BJ (cell line): Measurements from ENCODE around the gene UCK2. TPM values are rescaled to one million over a fixed set of nuclear protein-coding genes. Genes with fewer than 3 reads are reported as not detected.

Source experiments
- CTCF ChIA-PET: fragments of 350-600 bp; formaldehyde crosslinking; extraction: SDS; loops from one replicate; lab custom pipeline; 2021; ENCODE audit warnings: antibody characterized with exemption, inconsistent platforms; lab: Yijun Ruan, JAX
- POLR2A ChIA-PET: fragments of 300-600 bp; sonication (Branson Sonifier 250); formaldehyde crosslinking; extraction: SDS; loops from one replicate; lab custom pipeline; 2021; ENCODE audit warnings: antibody characterized with exemption; lab: Charles Lee
- DNase-seq: peaks from one replicate; pipeline ENCODE4 v3.0.0-alpha.2; 2011; ENCODE audit warnings: low read depth
- H3K27me3 ChIP-seq: 2 replicates; pipeline ENCODE4 v1.6.0; 2011; ENCODE audit warnings: low read length; ENCODE audit not compliant: control insufficient read depth, insufficient read depth
- H3K36me3 ChIP-seq: 2 replicates; pipeline ENCODE4 v1.5.1; 2011; ENCODE audit warnings: low read length; ENCODE audit not compliant: control insufficient read depth, insufficient read depth
- H3K4me3 ChIP-seq: 2 replicates; pipeline ENCODE4 v1.5.1; 2011; ENCODE audit warnings: low read depth, mild to moderate bottlenecking, control low read depth, low read length
- CTCF ChIP-seq: IDR thresholded peaks from 2 replicates; pipeline ENCODE4 v1.5.1; 2011; ENCODE audit warnings: low read depth, mild to moderate bottlenecking, control low read depth, inconsistent platforms, low read length, moderate library complexity; ENCODE audit not compliant: insufficient read depth
- polyA plus RNA-seq: library from polyadenylated mRNA; depleted of rRNA; stranded (reverse); fragments of >200 nt; gene quantifications from 2 replicates; pipeline ENCODE4 v1.2.3, GENCODE V29; 2011

UCK2 gene
- polyA plus RNA-seq, 1 experiment: 57.7 TPM

GRCh38 chr1:165896277-165896676, 68.9 kb downstream of the UCK2 start:
- H3K4me3 ChIP-seq: no peak overlapping the region
- peak; percentile 89 for DNase-seq

GRCh38 chr1:165897326-165898303, 70.2 kb downstream of the UCK2 start:
- no peaks in the 10 kb centered on the region for H3K27me3 ChIP-seq
- no peak overlapping the region for H3K4me3 ChIP-seq
- DNase-seq: no peak
- ChIA-PET POLR2A (no interaction called here), CTCF (interaction anchor here (0.7 to 0.8 kb wide), 3 partner anchors 69 to 120 kb away, joined by 3 read pairs; no protein-coding TSS in a partner anchor)
- no peak for TF ChIP-seq CTCF
- no peaks in the 10 kb centered on the region for H3K36me3 ChIP-seq

More at GRCh38 chr1:165896277-165896676, 68.9 kb downstream of the UCK2 start:
- H3K27me3 ChIP-seq: no peaks in the 10 kb centered on the region
- ChIA-PET CTCF (interaction anchor here (0.8 to 1.5 kb wide), 2 partner anchors 13 to 18 kb away, joined by 3 to 4 read pairs; no protein-coding TSS in a partner anchor), POLR2A (no interaction called here)
- TF ChIP-seq CTCF: no peak
- H3K36me3 ChIP-seq: no peaks in the 10 kb centered on the region

DNA sequence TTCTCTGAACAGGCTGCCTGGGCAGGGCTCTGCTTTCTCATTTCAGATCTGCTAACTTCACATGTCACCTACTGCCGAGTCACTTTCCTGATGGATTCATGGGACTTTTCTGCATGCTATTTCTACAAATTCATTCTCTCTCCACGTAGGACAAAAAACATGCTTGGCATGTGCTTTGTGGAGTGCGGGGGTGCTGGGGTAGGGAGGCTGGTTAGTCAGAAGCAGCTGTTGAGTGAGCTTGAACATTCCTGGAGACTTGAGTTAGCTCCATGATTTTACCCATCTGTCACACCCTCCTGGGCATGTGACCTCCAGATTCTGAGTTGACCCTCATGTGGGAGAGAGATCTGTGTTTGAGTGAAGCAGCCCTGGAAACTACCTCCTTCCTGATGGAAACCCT, 71.4 kb downstream of the UCK2 start:
- CTCF ChIA-PET: interaction anchor here (0.8 to 1.7 kb wide), 3 partner anchors 36 to 298 kb away, joined by 3 to 5 read pairs (median 3); no protein-coding TSS in a partner anchor
- POLR2A ChIA-PET: interaction anchor here (1.0 kb wide), 1 partner anchor 130 kb away, joined by 3 read pairs; the partner anchor contains the start of gene TMCO1

GRCh38 chr1:165899461-165899941, 72.1 kb downstream of the UCK2 start:
- no peak for DNase-seq
- ChIA-PET POLR2A (interaction anchor here (1.0 kb wide), 1 partner anchor 131 kb away, joined by 3 read pairs; the partner anchor contains the start of gene TMCO1), CTCF (interaction anchor here (0.8 to 1.7 kb wide), 3 partner anchors 15 to 298 kb away, joined by 3 to 8 read pairs (median 5); no protein-coding TSS in a partner anchor)
- Histone ChIP-seq H3K4me3 (no peak overlapping the region), H3K27me3 (no peaks in the 10 kb centered on the region), H3K36me3 (no peaks in the 10 kb centered on the region)
- no peak for TF ChIP-seq CTCF

More for the DNA sequence above, 71.4 kb downstream of the UCK2 start:
- Histone ChIP-seq H3K36me3 (no peaks in the 10 kb centered on the region), H3K27me3 (no peaks in the 10 kb centered on the region), H3K4me3 (no peak overlapping the region)
- TF ChIP-seq CTCF: no peak
- peak; percentile 99 for DNase-seq
